GM23338 (cell line): Measurements from ENCODE around the gene SCO2. TPM values are rescaled to one million over a fixed set of nuclear protein-coding genes. Genes with fewer than 3 reads are reported as not detected.

Experiments used
- ATAC-seq: fragments of 200-7000 bp; cut with Tn5 transposase; 3 replicates; pipeline ENCODE4 v1.9.1; 2020
- DNase-seq: peaks from one replicate; pipeline ENCODE4 v3.0.0-alpha.2; 2015; ENCODE audit warnings: low spot score
- H2AFZ ChIP-seq: fragments of 200-600 bp; sonication (generic); 2 replicates; pipeline ENCODE4 v1.8.0; 2016; ENCODE audit warnings: antibody characterized with exemption, mild to moderate bottlenecking, moderate library complexity
- H3F3A ChIP-seq: fragments of 200-600 bp; sonication (generic); replicated peaks from 2 replicates; pipeline ENCODE4 v1.8.0; 2017; ENCODE audit warnings: antibody characterized with exemption, mixed run types, low read depth
- H3K27ac ChIP-seq: fragments of 200-600 bp; sonication (generic); 2 replicates; pipeline ENCODE4 v1.6.1; 2016; ENCODE audit warnings: low read depth
- H3K27me3 ChIP-seq: fragments of 200-600 bp; sonication (generic); 2 replicates; pipeline ENCODE4 v1.8.0; 2016; ENCODE audit warnings: mild to moderate bottlenecking, mixed run types, moderate library complexity; ENCODE audit not compliant: insufficient read depth
- H3K36me3 ChIP-seq: fragments of 200-600 bp; sonication (generic); 2 replicates; pipeline ENCODE4 v1.8.0; 2016; ENCODE audit warnings: mild to moderate bottlenecking; ENCODE audit not compliant: insufficient read depth
- H3K4me1 ChIP-seq: fragments of 200-600 bp; sonication (generic); 2 replicates; pipeline ENCODE4 v1.8.0; 2016; ENCODE audit warnings: mild to moderate bottlenecking, moderate library complexity; ENCODE audit not compliant: insufficient read depth
- H3K4me2 ChIP-seq: fragments of 200-600 bp; sonication (generic); 2 replicates; pipeline ENCODE4 v1.7.1; 2017; ENCODE audit warnings: mixed run types
- H3K4me3 ChIP-seq: fragments of 200-600 bp; sonication (generic); 2 replicates; pipeline ENCODE4 v1.6.1; 2016; ENCODE audit warnings: mixed run types
- H3K79me2 ChIP-seq: fragments of 200-600 bp; sonication (generic); replicated peaks from 2 replicates; pipeline ENCODE4 v1.8.0; 2017; ENCODE audit warnings: mild to moderate bottlenecking; ENCODE audit not compliant: insufficient read depth
- H3K9me2 ChIP-seq: fragments of 200-600 bp; sonication (generic); 2 replicates; pipeline ENCODE4 v1.8.0; 2017; ENCODE audit not compliant: insufficient read depth
- H4K20me1 ChIP-seq: fragments of 200-600 bp; sonication (generic); replicated peaks from 2 replicates; pipeline ENCODE4 v1.8.0; 2017; ENCODE audit warnings: mild to moderate bottlenecking; ENCODE audit not compliant: insufficient read depth
- H3K27ac Mint-ChIP-seq: 2 replicates; pipeline ENCODE4 v1.8.0; 2020; ENCODE audit warnings: inconsistent platforms, mild to moderate bottlenecking, moderate library complexity, mixed read lengths
- H3K27me3 Mint-ChIP-seq: 3 replicates; pipeline ENCODE4 v1.8.0; 2022; ENCODE audit warnings: low read depth, mild to moderate bottlenecking, moderate library complexity, mixed read lengths, inconsistent platforms; ENCODE audit not compliant: insufficient read depth, poor library complexity
- H3K36me3 Mint-ChIP-seq: 3 replicates; pipeline ENCODE4 v1.8.0; 2021; ENCODE audit warnings: low read depth, mild to moderate bottlenecking, inconsistent platforms, moderate library complexity, mixed read lengths
- H3K4me1 Mint-ChIP-seq: 3 replicates; pipeline ENCODE4 v1.8.0; 2020; ENCODE audit warnings: mild to moderate bottlenecking, inconsistent platforms, mixed read lengths
- H3K4me3 Mint-ChIP-seq: 3 replicates; pipeline ENCODE4 v1.8.0; 2021; ENCODE audit warnings: moderate library complexity, mild to moderate bottlenecking, inconsistent platforms, mixed read lengths
- H3K9me3 Mint-ChIP-seq: 3 replicates; pipeline ENCODE4 v1.8.0; 2020; ENCODE audit warnings: moderate library complexity, mild to moderate bottlenecking, inconsistent platforms, mixed read lengths
- CREB1 ChIP-seq: fragments of 250-450 bp; sonication (Bioruptor Pico); IDR thresholded peaks from 2 replicates; pipeline ENCODE4 v1.5.0; 2020; ENCODE audit warnings: low read depth, mild to moderate bottlenecking, moderate library complexity
- EZH2 ChIP-seq: fragments of 200-600 bp; sonication (generic); IDR thresholded peaks from one replicate; pipeline ENCODE4 v1.8.0; 2017; ENCODE audit warnings: antibody characterized with exemption, mild to moderate bottlenecking, low read depth; ENCODE audit not compliant: unreplicated experiment
- EZH2phosphoT487 ChIP-seq: fragments of 200-600 bp; sonication (generic); IDR thresholded peaks from one replicate; pipeline ENCODE4 v1.8.1; 2018; ENCODE audit warnings: antibody characterized with exemption; ENCODE audit not compliant: unreplicated experiment
- JUNB ChIP-seq: IDR thresholded peaks from one replicate; pipeline ENCODE4 v1.6.1; 2016; ENCODE audit warnings: antibody characterized with exemption; ENCODE audit not compliant: unreplicated experiment
- NANOG ChIP-seq: IDR thresholded peaks from 2 replicates; pipeline ENCODE4 v1.6.1; 2016; ENCODE audit warnings: antibody characterized with exemption, borderline replicate concordance
- POLR2AphosphoS5 ChIP-seq: IDR thresholded peaks from 2 replicates; pipeline ENCODE4 v1.6.1; 2016; ENCODE audit warnings: antibody characterized with exemption, low read depth
- STAT1 ChIP-seq: IDR thresholded peaks from one replicate; pipeline ENCODE4 v1.6.1; 2016; ENCODE audit warnings: antibody characterized with exemption; ENCODE audit not compliant: unreplicated experiment
- ZNF114 ChIP-seq: fragments of 250-450 bp; sonication (Bioruptor Pico); IDR thresholded peaks from 2 replicates; pipeline ENCODE4 v1.5.0; 2020; ENCODE audit warnings: mild to moderate bottlenecking, moderate library complexity
- ZNF331 ChIP-seq: fragments of 250-450 bp; sonication (Bioruptor Pico); IDR thresholded peaks from 2 replicates; pipeline ENCODE4 v1.5.0; 2020; ENCODE audit warnings: low read depth, mild to moderate bottlenecking, moderate library complexity
- polyA plus RNA-seq: library from polyadenylated mRNA; unstranded; fragments of >200 nt; fragmentation: Nextera tagmentation; extraction: Ambion mirVana; gene quantifications from 2 replicates; pipeline ENCODE4 v1.2.1, GENCODE V29; 2016
- total RNA-seq: library from RNA; depleted of rRNA; stranded (reverse); fragments of >200 nt; shearing (Covaris generic); gene quantifications from 2 replicates; pipeline ENCODE4 v1.2.3, GENCODE V29; 2014
- TF ChIP-seq, protein P1 (sequence below): fragments of 250-450 bp; sonication (Bioruptor Pico); IDR thresholded peaks from 2 replicates; pipeline ENCODE4 v1.5.0; 2020; ENCODE audit warnings: mild to moderate bottlenecking, moderate library complexity
- TF ChIP-seq, protein P2 (sequence below), 2 experiments: fragments of 200-600 bp in 1 of 2; sonication (generic) in 1 of 2; conservative IDR thresholded peaks; 2 replicates each; pipeline versions ENCODE4 v1.5.1 to v1.6.1; 2016 to 2017; ENCODE audit warnings: antibody characterized with exemption in 2 of 2, low read depth in 2 of 2, mild to moderate bottlenecking in 2 of 2, moderate library complexity in 1 of 2
- TF ChIP-seq, protein P3 (sequence below): IDR thresholded peaks from 2 replicates; pipeline ENCODE4 v1.6.1; 2016; ENCODE audit warnings: antibody characterized with exemption

The SCO2 gene
- total and polyA plus RNA-seq, 2 experiments from 2014 or later, result 2.6 to 4.9 TPM

DNA sequence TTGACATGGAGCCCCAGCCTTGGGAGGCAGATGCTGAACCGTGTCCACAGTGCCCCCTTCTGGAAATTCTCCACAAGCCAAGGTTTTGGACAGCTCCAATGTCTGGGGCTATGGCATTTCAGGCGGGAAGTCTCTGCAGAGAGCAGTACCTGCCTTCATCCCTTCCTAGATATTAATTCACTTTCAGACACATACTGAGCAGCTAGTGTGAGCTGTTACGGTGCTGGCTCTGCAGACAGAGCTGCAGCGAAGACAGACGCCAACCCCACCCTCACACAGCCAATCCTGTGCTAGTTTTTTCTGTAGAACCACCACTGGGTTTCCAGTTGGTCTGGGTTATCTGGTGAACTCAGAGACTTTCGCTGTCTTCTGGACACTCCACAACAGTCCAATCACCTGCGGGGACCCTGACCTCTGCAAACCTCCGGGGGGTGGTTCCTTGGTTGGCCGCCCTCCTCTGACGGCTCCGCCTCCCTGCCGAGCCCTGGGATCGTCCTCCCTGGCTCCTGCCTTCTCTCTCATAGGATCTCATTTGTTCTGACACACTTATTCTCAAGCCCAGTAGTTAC, 27.0 kb downstream of the SCO2 start (continued):
- TF ChIP-seq ZNF114 (no peak), NANOG (no peak), EZH2 (no peak), POLR2AphosphoS5 (no peak), EZH2phosphoT487 (no peak), JUNB (no peak), ZNF331 (no peak), CREB1 (no peak)
- TF ChIP-seq, protein P1, sequence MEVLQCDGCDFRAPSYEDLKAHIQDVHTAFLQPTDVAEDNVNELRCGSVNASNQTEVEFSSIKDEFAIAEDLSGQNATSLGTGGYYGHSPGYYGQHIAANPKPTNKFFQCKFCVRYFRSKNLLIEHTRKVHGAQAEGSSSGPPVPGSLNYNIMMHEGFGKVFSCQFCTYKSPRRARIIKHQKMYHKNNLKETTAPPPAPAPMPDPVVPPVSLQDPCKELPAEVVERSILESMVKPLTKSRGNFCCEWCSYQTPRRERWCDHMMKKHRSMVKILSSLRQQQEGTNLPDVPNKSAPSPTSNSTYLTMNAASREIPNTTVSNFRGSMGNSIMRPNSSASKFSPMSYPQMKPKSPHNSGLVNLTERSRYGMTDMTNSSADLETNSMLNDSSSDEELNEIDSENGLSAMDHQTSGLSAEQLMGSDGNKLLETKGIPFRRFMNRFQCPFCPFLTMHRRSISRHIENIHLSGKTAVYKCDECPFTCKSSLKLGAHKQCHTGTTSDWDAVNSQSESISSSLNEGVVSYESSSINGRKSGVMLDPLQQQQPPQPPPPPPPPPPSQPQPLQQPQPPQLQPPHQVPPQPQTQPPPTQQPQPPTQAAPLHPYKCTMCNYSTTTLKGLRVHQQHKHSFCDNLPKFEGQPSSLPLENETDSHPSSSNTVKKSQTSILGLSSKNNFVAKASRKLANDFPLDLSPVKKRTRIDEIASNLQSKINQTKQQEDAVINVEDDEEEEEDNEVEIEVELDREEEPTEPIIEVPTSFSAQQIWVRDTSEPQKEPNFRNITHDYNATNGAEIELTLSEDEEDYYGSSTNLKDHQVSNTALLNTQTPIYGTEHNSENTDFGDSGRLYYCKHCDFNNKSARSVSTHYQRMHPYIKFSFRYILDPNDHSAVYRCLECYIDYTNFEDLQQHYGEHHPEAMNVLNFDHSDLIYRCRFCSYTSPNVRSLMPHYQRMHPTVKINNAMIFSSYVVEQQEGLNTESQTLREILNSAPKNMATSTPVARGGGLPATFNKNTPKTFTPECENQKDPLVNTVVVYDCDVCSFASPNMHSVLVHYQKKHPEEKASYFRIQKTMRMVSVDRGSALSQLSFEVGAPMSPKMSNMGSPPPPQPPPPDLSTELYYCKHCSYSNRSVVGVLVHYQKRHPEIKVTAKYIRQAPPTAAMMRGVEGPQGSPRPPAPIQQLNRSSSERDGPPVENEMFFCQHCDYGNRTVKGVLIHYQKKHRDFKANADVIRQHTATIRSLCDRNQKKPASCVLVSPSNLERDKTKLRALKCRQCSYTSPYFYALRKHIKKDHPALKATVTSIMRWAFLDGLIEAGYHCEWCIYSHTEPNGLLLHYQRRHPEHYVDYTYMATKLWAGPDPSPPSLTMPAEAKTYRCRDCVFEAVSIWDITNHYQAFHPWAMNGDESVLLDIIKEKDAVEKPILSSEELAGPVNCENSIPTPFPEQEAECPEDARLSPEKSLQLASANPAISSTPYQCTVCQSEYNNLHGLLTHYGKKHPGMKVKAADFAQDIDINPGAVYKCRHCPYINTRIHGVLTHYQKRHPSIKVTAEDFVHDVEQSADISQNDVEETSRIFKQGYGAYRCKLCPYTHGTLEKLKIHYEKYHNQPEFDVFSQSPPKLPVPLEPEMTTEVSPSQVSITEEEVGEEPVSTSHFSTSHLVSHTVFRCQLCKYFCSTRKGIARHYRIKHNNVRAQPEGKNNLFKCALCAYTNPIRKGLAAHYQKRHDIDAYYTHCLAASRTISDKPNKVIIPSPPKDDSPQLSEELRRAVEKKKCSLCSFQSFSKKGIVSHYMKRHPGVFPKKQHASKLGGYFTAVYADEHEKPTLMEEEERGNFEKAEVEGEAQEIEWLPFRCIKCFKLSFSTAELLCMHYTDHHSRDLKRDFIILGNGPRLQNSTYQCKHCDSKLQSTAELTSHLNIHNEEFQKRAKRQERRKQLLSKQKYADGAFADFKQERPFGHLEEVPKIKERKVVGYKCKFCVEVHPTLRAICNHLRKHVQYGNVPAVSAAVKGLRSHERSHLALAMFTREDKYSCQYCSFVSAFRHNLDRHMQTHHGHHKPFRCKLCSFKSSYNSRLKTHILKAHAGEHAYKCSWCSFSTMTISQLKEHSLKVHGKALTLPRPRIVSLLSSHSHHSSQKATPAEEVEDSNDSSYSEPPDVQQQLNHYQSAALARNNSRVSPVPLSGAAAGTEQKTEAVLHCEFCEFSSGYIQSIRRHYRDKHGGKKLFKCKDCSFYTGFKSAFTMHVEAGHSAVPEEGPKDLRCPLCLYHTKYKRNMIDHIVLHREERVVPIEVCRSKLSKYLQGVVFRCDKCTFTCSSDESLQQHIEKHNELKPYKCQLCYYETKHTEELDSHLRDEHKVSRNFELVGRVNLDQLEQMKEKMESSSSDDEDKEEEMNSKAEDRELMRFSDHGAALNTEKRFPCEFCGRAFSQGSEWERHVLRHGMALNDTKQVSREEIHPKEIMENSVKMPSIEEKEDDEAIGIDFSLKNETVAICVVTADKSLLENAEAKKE (CRISPR knock-in tag), result no peak

DNA sequence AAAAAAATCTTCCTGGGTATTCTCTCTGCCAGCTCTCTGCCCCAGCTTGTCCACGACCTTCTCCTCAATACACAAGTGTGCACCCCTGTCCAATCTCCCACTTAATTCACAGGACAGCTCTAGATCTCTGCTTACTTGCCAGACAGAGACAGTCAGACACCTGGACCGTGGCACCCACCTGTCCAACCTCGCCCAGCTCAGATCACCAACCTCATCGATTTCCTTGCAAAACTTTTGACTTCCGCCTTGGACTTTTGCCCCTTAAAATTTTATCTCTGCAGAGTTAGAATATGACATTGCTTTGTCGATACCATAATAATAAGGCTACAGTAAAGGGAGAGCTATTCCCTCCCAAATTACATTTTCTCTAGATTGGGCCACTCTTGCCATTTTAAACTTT, 28.3 kb downstream of the SCO2 start:
- Histone ChIP-seq H3F3A (peaks cover 5% of the 10 kb centered on the region; the same call in 1 of the 2 replicates), H3K4me3 (no peak overlapping the region), H3K4me2 (no peak overlapping the region), H3K27ac (no peak overlapping the region), H3K36me3 (no peaks in the 10 kb centered on the region), H4K20me1 (no peaks in the 10 kb centered on the region), H3K79me2 (no peaks in the 10 kb centered on the region), H3K9me2 (no peaks in the 10 kb centered on the region), H2AFZ (no peak overlapping the region), H3K4me1 (no peaks in the 10 kb centered on the region), H3K27me3 (no peaks in the 10 kb centered on the region)
- Mint-ChIP-seq H3K27ac (no peak overlapping the region), H3K9me3 (no peaks in the 10 kb centered on the region), H3K27me3 (peaks cover 20% of the 10 kb centered on the region), H3K4me1 (peaks cover 3% of the 10 kb centered on the region; the same call in 2 of the 3 replicates), H3K36me3 (no peaks in the 10 kb centered on the region; the same call in 2 of the 3 replicates), H3K4me3 (no peak overlapping the region)
- ATAC-seq, result no peak
- no peak for DNase-seq
- TF ChIP-seq ZNF114 (no peak), STAT1 (no peak), EZH2phosphoT487 (no peak), JUNB (no peak), EZH2 (no peak), ZNF331 (no peak), CREB1 (no peak), NANOG (no peak)
- TF ChIP-seq, protein P2, sequence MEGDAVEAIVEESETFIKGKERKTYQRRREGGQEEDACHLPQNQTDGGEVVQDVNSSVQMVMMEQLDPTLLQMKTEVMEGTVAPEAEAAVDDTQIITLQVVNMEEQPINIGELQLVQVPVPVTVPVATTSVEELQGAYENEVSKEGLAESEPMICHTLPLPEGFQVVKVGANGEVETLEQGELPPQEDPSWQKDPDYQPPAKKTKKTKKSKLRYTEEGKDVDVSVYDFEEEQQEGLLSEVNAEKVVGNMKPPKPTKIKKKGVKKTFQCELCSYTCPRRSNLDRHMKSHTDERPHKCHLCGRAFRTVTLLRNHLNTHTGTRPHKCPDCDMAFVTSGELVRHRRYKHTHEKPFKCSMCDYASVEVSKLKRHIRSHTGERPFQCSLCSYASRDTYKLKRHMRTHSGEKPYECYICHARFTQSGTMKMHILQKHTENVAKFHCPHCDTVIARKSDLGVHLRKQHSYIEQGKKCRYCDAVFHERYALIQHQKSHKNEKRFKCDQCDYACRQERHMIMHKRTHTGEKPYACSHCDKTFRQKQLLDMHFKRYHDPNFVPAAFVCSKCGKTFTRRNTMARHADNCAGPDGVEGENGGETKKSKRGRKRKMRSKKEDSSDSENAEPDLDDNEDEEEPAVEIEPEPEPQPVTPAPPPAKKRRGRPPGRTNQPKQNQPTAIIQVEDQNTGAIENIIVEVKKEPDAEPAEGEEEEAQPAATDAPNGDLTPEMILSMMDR (conservative IDR thresholded peaks at IDR 0.05; ENCODE audit: low read depth in 2 of 2), result no peak
- TF ChIP-seq, protein P3, sequence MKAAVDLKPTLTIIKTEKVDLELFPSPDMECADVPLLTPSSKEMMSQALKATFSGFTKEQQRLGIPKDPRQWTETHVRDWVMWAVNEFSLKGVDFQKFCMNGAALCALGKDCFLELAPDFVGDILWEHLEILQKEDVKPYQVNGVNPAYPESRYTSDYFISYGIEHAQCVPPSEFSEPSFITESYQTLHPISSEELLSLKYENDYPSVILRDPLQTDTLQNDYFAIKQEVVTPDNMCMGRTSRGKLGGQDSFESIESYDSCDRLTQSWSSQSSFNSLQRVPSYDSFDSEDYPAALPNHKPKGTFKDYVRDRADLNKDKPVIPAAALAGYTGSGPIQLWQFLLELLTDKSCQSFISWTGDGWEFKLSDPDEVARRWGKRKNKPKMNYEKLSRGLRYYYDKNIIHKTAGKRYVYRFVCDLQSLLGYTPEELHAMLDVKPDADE, result no peak
